ENCODE measurements around the gene DLGAP1. TPM values are rescaled to one million over a fixed set of nuclear protein-coding genes. Genes with fewer than 3 reads are reported as not detected.

Gene DLGAP1
- total RNA-seq, 1 experiment from 2014 or later = 0.39 TPM

GRCh38 chr18:3983351-3983969, 471.6 kb downstream of the DLGAP1 start:
- TF ChIP-seq POLR2A (IDR thresholded peaks at IDR 0.05; ENCODE audit: borderline replicate concordance, extremely low read depth, insufficient read depth, insufficient read length) (no peak), JUND (IDR thresholded peaks at IDR 0.05) (no peak), TCF7L2 (IDR thresholded peaks at IDR 0.05; ENCODE audit: borderline replicate concordance, extremely low read depth, insufficient read depth, insufficient read length) (no peak), ZBTB33 (IDR thresholded peaks at IDR 0.05; ENCODE audit: extremely low read depth, insufficient replicate concordance, low read length) (no peak)
- ChIA-PET CTCF (interaction anchor here (1.6 kb wide), 1 partner anchor 12 kb away, joined by 6 read pairs; no protein-coding TSS in a partner anchor), RAD21 (ENCODE audit: low non-redundant PET in 1 of 2, low total read pairs in 2 of 2, uncharacterized antibody in 2 of 2, unreplicated experiment in 2 of 2) (no interaction called here), POLR2A (no interaction called here)
- Histone ChIP-seq H4K20me1 (ENCODE audit: insufficient read depth) (no peaks in the 10 kb centered on the region), H3K4me1 (ENCODE audit: control insufficient read depth in 1 of 2, insufficient read depth in 2 of 2, low read length in 2 of 2) (no peaks in the 10 kb centered on the region), H3K9me2 (ENCODE audit: insufficient read depth) (no peaks in the 10 kb centered on the region), H3K27ac (ENCODE audit: low read depth, low read length) (no peak overlapping the region), H3K9me3 (ENCODE audit: control insufficient read depth in 1 of 2, insufficient read depth in 1 of 2, low read depth in 1 of 2, low read length in 2 of 2) (no peaks in the 10 kb centered on the region), H3K79me2 (ENCODE audit: insufficient read depth, low read length) (no peaks in the 10 kb centered on the region), H3K36me3 (ENCODE audit: control insufficient read depth in 1 of 2, insufficient read depth in 2 of 2, low read length in 2 of 2) (no peaks in the 10 kb centered on the region), H3K27me3 (ENCODE audit: insufficient read depth, low read length) (no peaks in the 10 kb centered on the region), H3K4me3 (replicated peaks in 1 of 2; ENCODE audit: low read depth in 1 of 2, low read length in 2 of 2) (no peak overlapping the region), H2AFZ (ENCODE audit: low read depth, low read length, poor library complexity, severe bottlenecking) (no peak overlapping the region), H3K9ac (ENCODE audit: low read length) (no peak overlapping the region), H3K4me2 (ENCODE audit: low read length) (no peak overlapping the region)
- ATAC-seq = no peak
- no peak for DNase-seq (ENCODE audit: low read depth, low spot score)
- intact Hi-C loops (cut with micrococcal nuclease) = no loop called here
- BruUV-seq (replicated peaks) = no TSS peak

- ChIA-PET POLR2A (no interaction called here), CTCF (interaction anchor here (1.6 kb wide), 1 partner anchor 12 kb away, joined by 6 read pairs; no protein-coding TSS in a partner anchor), RAD21 (ENCODE audit: low non-redundant PET in 1 of 2, low total read pairs in 2 of 2, uncharacterized antibody in 2 of 2, unreplicated experiment in 2 of 2) (no interaction called here)
- BruUV-seq (replicated peaks) = no TSS peak
- ATAC-seq = no peak
- Histone ChIP-seq H3K36me3 (ENCODE audit: control insufficient read depth in 1 of 2, insufficient read depth in 2 of 2, low read length in 2 of 2) (no peaks in the 10 kb centered on the region), H3K27ac (ENCODE audit: low read depth, low read length) (no peak overlapping the region), H3K27me3 (ENCODE audit: insufficient read depth, low read length) (no peaks in the 10 kb centered on the region), H3K4me3 (replicated peaks in 1 of 2; ENCODE audit: low read depth in 1 of 2, low read length in 2 of 2) (no peak overlapping the region), H3K9me3 (ENCODE audit: control insufficient read depth in 1 of 2, insufficient read depth in 1 of 2, low read depth in 1 of 2, low read length in 2 of 2) (no peaks in the 10 kb centered on the region), H3K79me2 (ENCODE audit: insufficient read depth, low read length) (no peaks in the 10 kb centered on the region), H3K9me2 (ENCODE audit: insufficient read depth) (no peaks in the 10 kb centered on the region), H2AFZ (ENCODE audit: low read depth, low read length, poor library complexity, severe bottlenecking) (no peak overlapping the region), H3K4me2 (ENCODE audit: low read length) (no peak overlapping the region), H3K9ac (ENCODE audit: low read length) (no peak overlapping the region), H3K4me1 (ENCODE audit: control insufficient read depth in 1 of 2, insufficient read depth in 2 of 2, low read length in 2 of 2) (no peaks in the 10 kb centered on the region), H4K20me1 (ENCODE audit: insufficient read depth) (no peaks in the 10 kb centered on the region)
- DNase-seq (ENCODE audit: low read depth, low spot score) = no peak
- intact Hi-C loops (cut with micrococcal nuclease) = no loop called here
- TF ChIP-seq SP1 (IDR thresholded peaks at IDR 0.05; ENCODE audit: low read depth) (no peak), POLR2A (IDR thresholded peaks at IDR 0.05; ENCODE audit: borderline replicate concordance, extremely low read depth, insufficient read depth, insufficient read length) (no peak), SRF (IDR thresholded peaks at IDR 0.05; ENCODE audit: low read depth) (no peak), ATF3 (IDR thresholded peaks at IDR 0.05) (no peak), JUND (IDR thresholded peaks at IDR 0.05) (no peak), YY1 (IDR thresholded peaks at IDR 0.05; ENCODE audit: extremely low read depth, insufficient replicate concordance, low read depth, low read length) (no peak), EGR1 (IDR thresholded peaks at IDR 0.05; ENCODE audit: low read depth) (no peak), ZFX (IDR thresholded peaks at IDR 0.05) (no peak), CBX3 (IDR thresholded peaks at IDR 0.05; ENCODE audit: low read depth) (no peak), EZH2phosphoT487 (IDR thresholded peaks at IDR 0.05; ENCODE audit: borderline replicate concordance) (no peak), RAD21 (IDR thresholded peaks at IDR 0.05; ENCODE audit: low read depth) (no peak), MAX (IDR thresholded peaks at IDR 0.05) (no peak), CTCF (IDR thresholded peaks at IDR 0.05 in 2 of 3, conservative IDR thresholded peaks at IDR 0.05 in 1 of 3; ENCODE audit: borderline replicate concordance in 1 of 3, insufficient read depth in 1 of 3, low read depth in 2 of 3, low read length in 2 of 3) (no peak)
Measured at GRCh38 chr18:3982541-3982940, 472.6 kb downstream of the DLGAP1 start.

Measured in HCT116 (cell line).